Erythroblast (primary cell): ENCODE results near the gene CYB561D2.

Experiments used
- DNase-seq, 2 experiments: peaks; one replicate each; lab custom pipeline; 2025; lab: John Stamatoyannopoulos, UW
- GATA1 ChIP-seq: IDR thresholded peaks from 2 replicates; pipeline ENCODE4 v1.6.1; 2011; ENCODE audit warnings: low read depth, mild to moderate bottlenecking, control low read depth, low read length, moderate library complexity
- POLR2A ChIP-seq: IDR thresholded peaks from 2 replicates; pipeline ENCODE4 v1.6.1; 2011; ENCODE audit warnings: mild to moderate bottlenecking, low read length

CYB561D2 gene

DNA sequence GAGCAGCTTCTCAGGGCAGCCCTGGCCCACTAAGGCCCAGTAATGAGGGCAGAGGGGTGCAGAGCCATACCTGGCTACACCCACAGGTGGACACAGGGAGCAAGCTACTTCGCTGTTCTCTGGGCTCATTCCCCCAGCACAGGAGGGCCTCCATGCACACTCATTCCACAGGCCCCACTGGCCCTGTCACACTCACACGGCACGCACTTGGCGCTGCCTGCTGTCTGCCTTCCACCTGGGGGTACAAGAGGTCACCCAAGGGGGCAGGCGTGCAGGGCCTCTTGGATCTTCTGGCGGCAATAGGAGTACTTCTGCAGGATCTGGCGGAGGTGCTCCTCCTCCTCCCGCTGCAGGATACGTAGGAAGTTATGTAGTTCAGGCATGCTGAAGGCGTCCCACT lies 20.3 kb upstream of the CYB561D2 start:
- no peak for DNase-seq
- peak; percentile 13 for TF ChIP-seq POLR2A
- no peak for TF ChIP-seq GATA1

DNA sequence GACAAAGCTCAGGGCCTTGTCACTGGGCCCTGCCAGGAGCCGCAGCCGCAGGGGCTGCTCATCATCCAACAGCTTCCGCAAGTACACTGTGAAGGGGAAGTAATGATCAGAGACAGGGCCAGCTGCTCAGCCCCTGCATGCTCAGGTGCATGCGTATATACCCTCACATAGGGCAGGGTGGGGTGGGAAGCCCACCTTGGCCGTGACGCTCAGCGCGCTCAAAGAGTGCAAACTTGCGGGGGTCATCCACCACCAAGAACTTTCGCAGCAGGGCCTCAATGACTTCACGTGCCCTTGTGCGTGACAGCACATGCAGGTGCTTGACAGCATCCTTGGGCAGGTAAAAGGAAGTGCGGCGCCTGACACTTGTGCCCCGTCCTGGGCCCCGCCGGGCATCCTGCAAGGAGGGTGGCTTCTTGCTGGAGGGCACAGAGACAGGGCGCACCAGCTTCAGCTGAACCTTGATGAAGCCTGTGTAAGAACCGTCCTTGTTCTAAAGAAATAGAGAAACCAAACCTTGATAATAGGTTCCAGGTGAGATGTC lies 19.2 kb upstream of the CYB561D2 start:
- TF ChIP-seq GATA1 (no peak), POLR2A (no peak)
- no peak for DNase-seq

DNA sequence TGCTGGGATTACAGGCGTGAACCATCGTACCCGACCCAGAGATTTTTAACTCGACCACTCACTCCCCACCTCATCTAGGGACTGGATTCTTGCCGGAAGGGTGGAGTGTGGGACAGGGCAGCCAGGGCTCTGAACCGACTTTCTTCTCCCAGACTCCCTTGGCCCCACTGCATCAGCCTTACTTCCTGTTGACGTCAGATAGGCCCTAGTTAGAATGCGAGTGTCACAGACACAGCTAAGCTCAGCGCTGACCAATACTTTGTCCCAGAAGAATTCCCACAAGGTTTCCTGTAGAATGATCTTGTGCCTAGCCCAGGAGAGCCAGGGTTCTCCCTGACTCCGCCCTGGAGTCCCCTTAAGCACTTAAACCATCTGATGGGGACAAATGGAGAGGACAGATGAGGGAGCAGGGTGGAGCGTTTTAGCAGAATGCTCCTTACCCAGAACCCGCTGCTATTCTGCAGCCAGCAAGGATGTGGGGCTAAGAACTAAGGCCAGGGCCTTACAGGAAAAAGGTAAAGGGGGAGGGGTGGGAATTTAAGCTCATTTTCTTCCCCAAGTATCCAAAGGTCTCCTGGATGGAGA lies 16.8 kb upstream of the CYB561D2 start:
- DNase-seq = no peak
- no peak for TF ChIP-seq GATA1
- no peak for TF ChIP-seq POLR2A

DNA sequence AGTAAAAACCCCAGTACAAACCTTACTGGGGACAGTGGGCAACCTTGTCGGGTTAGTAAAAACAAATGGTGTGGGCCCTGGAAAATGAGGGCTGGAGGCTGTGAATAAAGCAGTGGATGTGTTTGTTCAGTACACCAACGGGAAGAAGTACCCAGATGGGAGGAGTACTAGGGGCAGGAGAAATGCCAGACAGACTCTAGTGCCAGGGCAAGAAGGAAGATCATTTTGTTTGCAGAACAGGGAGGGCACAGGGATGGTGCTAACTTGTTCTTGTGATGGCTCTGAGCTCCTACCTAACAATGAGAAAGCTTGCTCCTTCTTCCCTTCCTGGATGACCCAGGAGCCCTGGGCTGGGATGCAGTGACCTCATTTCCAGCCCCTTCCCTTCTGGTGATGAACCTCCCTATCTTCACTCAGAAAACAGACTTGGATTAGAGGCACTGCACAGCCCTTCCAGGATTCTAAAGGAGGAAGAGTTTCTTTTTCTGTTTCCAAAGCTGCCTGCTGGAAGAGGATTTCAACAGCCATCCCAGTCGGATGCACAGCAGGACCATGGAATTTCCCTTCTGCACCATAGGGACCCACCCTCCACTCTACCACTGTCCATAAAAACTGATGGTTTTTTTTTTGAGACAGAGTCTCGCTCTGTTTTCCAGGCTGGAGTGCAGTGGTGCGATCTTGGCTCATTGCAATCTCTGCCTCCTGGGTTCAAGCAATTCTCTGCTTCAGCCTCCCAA lies 16.2 kb upstream of the CYB561D2 start:
- TF ChIP-seq POLR2A = no peak
- no peak for TF ChIP-seq GATA1
- DNase-seq = no peak

DNA sequence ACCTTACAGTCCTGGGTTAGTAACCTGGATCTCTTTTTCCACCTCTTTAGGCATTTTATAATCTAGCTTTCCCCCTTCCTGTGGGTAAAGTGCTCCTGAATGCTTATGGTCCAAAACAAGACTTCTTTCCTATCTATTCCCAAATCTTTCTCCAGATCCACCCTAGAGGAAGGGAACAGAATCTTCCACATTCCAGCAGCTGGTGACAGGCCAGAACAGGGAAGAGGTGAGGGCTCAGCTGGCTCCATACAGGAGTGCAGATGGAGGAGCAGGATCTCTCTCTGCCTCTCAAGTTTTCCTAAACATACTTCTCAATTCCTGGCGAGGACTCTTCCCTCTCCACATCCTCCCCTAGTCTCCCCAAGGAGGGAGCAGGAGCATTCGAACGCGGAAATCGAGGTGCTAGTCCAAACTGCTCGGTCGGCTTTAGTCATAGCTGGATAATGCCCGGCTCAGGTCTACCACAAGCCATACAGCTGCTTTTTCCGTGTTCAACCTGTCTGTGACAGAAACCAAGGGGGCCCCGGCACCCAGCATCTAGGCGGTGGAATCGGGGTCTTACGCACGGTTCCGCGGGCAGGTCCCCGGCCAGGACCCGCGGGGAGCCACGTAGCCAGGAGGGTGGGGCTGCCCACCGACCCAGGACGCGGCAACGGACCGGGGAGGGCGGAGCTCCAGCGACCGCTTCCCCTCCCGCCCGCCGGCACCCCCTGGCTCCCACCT lies 14.0 kb upstream of the CYB561D2 start:
- TF ChIP-seq GATA1 = no peak
- no peak for TF ChIP-seq POLR2A
- no peak for DNase-seq

DNA sequence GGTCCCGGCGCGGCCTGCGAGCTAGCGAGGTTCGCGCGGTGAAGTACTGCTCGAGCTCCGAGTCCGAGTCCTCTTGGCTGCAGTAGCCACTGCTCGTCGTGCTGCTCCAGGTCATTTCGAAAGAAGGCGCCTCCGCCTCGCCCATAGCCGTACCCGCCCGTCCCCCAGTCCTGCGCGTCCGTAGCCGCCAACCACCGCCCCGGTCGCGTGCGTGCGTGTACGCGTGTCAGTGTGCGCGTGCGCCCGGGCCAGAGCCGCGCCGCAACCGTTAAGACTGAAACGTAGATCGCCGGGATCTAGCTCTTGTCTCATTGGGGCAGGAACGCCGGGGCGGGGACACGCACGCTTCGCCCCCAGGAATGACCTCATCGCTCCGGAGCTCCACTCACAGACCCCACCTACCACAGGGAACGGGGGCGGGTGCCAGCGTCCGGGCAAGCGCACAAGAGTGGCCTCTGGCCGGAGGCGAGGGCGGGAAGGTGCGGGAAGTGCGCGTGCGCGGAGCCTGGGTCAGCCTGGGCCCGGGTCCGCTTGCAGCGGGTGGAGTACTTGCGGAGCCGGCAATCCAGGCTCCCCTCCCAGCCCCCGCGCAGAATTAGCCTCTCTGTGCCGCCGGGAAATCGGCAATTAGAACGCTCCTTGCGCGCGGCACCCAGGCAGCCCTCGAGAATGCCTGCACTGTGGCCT lies 13.3 kb upstream of the CYB561D2 start:
- TF ChIP-seq POLR2A (peak; percentile 97), GATA1 (no peak)
- DNase-seq = peak; percentile 99

DNA sequence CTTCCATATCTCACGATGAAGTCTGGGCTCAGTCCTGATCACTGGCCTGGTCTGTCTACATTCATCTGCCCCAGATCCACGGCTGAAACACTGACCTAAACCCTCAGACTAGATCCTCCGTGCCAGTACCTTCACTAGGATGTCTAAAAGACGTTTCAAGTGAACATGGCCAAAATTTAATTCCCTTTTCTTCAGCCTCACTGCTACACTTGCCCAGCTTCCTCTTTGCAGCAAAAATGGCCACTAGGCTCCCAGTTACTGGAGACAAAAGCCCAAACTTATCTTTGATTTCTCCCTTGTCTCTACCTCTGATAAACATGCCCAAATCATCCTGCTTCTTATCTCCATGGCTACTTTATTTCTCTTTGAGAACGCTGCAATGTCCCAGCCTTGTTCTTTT lies 11.7 kb upstream of the CYB561D2 start:
- DNase-seq = peak; percentile 43 to 61

DNA sequence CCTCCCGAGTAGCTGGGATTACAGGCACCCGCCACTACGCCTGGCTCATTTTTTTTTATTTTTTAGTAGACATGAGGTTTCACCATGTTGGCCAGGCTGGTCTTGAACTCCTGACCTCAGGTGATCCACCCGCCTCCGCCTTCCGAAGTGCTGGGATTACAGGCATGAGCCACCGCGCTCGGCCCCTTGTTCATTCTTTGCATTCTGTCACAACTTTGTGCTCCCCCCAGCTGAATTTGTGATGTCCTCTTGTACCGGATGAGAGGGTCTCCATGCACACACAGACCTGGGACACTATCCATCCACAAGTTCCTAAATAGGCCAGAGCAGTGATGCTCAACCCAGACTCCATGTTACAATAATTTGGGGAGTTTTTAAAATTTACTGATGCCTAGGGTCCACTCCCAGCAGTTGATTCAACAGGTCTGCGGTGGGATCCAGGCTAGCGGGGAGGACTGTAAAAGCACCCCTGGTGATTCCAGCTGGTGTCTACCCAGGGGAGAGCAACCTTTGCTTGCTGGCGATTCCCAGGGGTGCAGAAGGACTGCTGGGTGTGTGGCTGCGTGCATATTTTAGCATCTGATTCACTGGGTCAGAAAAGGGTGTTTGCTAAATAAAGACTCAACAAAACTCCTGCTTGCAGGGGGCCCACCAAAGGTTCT lies 11.0 kb upstream of the CYB561D2 start:
- no peak for DNase-seq
- TF ChIP-seq POLR2A (no peak), GATA1 (no peak)

More for the DNA sequence above, 11.7 kb upstream of the CYB561D2 start:
- TF ChIP-seq POLR2A = no peak
- no peak for TF ChIP-seq GATA1

DNA sequence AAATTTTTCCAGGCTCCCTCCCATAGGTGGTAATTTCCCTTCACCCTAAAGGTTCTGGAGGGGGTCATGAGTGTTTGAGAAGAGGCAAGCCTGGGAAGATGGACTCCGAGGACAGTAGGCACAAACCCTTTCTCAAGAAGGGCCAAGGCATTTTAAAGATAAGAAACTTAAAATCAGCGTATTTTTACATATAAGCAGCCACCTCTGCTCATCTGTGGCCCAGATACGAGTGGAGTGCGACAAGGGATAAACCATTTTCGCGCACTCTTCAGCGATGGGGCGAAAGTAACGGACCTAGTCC lies 10.6 kb upstream of the CYB561D2 start:
- no peak for TF ChIP-seq GATA1
- DNase-seq = peak; percentile 71 to 80

DNA sequence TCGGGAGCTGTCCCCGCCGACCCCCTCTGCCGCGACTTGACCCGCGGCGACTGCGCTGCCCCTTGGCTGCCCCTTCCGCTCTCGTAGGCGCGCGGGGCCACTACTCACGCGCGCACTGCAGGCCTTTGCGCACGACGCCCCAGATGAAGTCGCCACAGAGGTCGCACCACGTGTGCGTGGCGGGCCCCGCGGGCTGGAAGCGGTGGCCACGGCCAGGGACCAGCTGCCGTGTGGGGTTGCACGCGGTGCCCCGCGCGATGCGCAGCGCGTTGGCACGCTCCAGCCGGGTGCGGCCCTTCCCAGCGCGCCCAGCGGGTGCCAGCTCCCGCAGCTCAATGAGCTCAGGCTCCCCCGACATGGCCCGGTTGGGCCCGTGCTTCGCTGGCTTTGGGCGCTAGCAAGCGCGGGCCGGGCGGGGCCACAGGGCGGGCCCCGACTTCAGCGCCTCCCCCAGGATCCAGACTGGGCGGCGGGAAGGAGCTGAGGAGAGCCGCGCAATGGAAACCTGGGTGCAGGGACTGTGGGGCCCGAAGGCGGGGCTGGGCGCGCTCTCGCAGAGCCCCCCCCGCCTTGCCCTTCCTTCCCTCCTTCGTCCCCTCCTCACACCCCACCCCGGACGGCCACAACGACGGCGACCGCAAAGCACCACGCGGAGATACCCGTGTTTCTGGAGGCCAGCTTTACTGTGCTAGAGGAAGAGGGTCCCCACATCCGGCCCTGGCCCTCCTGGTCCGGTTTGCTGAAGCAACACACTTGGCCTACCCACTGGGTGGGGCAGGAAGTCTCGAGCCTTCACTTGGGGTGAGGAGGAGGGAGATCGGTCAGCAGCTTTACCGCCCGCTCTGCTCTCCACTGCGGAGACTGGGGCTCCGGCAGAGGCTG lies 10.0 kb upstream of the CYB561D2 start, which contains the start of gene RASSF1:
Gene RASSF1, minus strand, starts transcription at position 389 of the 882 bp plus-strand sequence. Its CDS starts 31 bp downstream, at position 358.
- peak; percentile 95 for TF ChIP-seq POLR2A
- TF ChIP-seq GATA1 = no peak
- peak; percentile 83 to 84 for DNase-seq

DNA sequence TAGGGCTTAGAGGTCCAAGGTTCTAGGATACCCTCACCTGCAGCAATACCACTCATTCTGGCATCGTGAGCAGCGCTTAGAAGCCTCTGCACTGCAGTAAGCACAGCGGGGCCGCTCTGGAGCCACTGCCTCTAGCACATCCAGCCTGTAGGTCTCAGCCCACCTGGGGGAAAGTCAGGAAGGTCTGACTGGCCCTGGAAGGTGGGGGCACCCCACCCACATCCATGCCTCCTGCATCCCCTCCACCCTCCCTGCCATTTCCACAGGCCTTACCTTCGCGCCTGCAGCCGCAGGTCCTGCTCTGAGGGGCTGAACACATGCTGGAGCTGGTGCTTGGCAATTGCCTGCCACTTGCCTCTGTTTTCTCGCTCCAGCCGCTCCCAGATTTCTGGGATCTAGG lies 9.1 kb upstream of the CYB561D2 start:
- DNase-seq = no peak
- TF ChIP-seq POLR2A (no peak), GATA1 (no peak)

DNA sequence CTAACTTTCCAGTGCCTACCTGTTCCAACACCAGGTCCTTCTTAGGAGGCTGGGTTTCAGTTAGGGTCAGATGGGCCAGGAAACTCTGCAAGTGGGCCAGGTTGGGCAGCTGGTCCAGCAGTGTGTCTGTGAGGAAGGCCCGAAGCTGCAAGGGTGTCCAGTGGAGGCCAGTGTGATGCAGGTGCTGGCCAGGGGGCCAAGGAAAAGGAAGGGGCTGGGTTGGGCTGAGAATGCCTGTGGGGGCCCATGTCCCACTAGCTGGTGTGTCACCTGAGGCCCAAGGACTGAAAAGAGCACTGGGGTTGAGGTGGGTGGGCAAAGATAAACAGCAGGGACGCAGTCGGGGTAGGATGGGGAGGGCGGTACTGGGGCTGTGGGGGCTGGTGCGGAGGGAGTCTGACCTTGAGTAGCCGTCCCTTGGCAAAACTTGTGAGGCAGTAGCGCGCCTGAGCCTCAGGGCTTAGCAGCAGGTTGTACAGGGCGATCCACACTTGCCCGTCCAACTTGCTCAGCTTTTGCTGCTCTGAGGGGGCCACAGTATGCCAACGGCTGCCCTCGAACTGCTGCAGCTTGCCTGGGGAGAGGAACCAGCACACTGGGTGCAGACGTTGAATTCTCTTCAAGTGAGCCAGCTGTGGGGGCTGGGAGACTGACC lies 8.5 kb upstream of the CYB561D2 start:
- TF ChIP-seq POLR2A = no peak
- TF ChIP-seq GATA1 = no peak
- DNase-seq = no peak
